ENCODE results near the gene PLEKHB1.

- TF ChIP-seq CTCF (IDR thresholded peaks at IDR 0.05; ENCODE audit: insufficient read depth, low read length, poor library complexity, severe bottlenecking) = no peak
- no peak for TF ChIP-seq EZH2phosphoT487 (conservative IDR thresholded peaks at IDR 0.05; ENCODE audit: low read length)
Observed at GRCh38 chr11:73648121-73648520, 1.7 kb downstream of the PLEKHB1 start.

Measured in SU-DHL-6 (cell line).